ENCODE data around the gene ACBD4.

Gene ACBD4

DNA sequence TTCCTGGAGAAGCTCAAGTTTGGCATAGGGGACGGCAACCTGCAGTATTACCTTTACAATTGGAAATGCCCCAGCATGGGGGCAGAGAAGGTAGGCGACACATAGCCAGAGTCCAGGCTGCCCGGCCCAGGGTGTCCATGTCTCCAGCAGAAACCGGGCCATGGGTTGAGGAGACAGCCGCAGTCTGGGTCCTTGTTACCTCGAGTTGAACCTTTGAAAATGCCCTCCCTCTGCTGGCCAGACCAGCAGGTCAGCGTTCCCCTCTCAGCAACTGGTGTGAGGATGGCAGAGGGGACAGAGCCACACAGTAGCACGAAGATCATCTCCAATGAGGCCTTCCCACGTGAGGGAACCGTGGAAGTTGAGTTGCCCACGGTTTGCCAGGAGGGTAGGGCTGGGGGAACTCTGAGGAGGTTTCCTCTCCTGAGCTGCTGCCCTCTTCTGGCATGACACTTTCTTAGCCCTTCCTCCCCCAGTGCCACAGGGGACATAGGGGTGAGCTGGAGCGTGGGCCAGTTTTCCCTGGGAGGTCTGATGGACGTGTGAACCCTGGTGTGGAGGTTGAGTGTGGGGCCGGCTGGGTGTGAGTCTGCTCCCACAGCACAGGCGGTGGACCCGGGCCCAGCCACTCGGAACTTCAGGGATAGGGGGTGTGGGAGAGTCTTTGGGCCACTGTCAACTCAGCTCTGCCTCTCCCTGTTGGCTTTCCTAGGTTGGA lies 30.4 kb upstream of the ACBD4 start:
- no peak for FAIRE-seq

DNA sequence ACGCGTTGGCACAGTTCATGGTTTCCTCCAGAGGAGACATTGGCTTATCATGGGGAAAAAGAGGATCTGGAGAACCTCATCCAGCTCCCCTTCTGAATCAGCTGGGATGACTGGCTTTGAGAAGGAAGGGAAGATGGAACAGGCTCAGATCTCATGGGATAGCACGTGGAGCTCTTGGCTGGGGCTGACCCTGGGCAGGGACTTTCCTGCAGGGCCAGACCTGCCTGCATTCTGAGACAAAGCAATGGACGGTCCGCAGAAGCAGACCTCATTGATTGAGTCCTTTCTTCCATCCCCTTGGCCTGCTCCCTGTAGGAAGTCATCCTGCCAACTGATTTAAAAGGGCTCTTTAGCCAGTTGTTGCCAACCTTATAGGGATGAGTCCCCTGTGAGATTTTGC lies 29.4 kb upstream of the ACBD4 start:
- FAIRE-seq: no peak

DNA sequence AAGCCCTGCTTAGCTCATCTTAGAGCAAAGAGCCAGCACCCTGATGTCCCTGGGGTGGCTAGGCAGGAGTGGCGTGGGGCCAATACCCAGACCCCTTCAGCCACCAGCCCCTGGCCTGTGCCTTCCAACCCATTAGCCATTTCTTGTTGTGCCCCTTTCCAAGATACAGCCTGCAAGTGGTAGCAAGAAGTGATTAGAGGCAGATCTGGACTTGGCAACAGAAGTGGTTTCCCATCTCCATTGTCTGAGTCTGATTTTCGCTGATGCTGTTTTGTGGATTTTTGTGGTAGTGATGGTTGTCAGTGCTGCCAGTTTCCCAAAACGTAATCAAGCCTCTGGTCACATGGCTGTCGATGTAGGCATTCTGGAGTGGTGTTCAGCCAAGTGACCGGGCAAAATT lies 28.9 kb upstream of the ACBD4 start:
- FAIRE-seq: no peak

DNA sequence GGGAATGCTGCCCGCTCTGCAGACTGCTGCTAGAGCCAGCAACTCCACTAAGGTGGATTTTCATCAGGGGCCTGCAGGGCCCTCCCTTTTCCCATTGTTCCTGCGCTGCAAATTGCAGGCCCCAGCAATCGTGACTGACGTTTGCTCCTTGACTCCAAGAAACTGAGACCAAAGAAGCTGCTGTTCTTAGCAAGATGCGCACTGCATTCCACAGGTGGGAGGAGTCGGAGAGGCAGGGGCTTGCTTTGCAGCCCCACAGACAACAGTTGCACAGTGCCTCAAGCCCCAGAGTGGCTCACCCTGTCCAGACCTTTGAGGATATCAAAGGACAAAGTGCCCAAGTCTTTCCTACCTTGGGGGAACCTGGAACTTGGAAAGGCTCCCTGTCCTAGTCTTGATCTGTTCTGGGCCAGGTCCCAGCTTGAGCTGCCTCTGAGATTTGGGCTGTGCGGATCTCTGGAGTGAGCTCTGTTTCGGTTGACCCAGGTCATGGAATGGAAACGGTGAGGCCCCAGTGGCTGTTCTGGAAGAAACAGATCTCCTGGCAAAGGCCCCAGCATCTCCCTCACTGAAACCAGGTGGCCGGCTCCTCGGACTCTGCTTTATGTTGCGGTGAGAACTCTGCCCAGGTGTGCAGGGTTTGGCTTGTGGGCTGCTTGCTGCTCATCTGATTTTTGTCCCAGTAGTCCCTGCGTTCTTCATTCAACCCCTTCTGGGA lies 28.0 kb upstream of the ACBD4 start:
- FAIRE-seq: no peak

DNA sequence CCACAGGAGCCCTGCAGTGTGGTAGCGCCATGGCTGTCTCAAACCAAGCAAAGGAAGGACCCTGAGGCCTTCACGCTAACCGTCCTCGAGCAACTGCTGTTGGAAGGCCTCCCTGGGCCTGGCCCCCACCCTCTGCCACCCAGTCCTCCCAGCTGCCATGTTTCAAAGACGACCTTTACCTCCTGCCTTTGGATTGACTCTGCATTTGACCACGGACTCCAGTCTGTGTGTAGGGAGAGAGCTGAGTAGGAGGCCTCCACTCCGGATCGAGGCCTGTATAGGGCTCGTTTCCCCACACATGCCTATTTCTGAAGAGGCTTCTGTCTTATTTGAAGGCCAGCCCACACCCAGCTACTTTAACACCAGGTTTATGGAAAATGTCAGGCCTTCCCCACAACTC lies 27.4 kb upstream of the ACBD4 start:
- FAIRE-seq: no peak

DNA sequence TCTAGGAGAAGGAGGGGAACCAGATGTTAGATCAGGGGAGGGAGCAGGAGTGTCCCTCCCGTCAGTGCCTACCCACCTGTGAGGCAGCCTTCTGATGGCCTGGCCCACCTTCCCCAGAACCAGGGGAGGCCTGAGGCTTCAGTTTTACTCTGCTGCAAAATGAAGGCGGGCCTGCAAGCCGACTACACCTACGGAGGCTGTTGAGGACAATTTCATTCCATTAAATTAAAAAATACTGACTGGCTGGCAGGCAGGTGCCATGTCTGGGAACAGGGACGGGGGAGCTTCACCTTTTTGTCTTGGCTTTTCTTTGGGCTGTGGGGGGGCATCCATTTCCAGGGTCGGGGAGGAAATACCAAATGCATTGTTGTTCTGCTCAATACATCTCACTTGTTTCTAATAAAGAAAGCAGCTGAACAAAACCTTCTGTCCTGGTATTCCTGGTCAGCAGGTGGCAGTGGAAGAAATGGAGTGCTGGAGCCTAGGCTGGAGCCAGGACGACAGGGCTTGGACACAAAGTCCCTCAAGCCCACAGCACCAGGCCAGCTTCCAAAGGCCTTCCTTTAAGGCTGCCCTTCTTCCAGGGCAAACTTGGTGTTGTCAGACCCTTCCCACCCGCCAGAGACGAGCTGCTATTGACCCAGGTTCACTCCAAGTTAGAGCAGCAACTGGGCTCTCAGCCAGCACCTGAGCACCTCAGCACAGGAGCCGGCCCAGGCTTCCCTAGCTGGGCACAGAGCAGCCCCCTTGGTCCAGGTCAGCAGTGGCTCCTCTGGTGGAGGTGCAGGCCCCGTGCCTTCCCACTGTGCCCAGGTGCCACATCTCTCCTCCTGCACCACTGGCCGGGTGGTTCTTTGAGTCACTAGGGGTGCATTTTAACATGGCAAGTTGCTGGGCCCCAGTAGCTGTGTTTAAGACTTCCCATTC lies 26.6 kb upstream of the ACBD4 start:
- no peak for FAIRE-seq

DNA sequence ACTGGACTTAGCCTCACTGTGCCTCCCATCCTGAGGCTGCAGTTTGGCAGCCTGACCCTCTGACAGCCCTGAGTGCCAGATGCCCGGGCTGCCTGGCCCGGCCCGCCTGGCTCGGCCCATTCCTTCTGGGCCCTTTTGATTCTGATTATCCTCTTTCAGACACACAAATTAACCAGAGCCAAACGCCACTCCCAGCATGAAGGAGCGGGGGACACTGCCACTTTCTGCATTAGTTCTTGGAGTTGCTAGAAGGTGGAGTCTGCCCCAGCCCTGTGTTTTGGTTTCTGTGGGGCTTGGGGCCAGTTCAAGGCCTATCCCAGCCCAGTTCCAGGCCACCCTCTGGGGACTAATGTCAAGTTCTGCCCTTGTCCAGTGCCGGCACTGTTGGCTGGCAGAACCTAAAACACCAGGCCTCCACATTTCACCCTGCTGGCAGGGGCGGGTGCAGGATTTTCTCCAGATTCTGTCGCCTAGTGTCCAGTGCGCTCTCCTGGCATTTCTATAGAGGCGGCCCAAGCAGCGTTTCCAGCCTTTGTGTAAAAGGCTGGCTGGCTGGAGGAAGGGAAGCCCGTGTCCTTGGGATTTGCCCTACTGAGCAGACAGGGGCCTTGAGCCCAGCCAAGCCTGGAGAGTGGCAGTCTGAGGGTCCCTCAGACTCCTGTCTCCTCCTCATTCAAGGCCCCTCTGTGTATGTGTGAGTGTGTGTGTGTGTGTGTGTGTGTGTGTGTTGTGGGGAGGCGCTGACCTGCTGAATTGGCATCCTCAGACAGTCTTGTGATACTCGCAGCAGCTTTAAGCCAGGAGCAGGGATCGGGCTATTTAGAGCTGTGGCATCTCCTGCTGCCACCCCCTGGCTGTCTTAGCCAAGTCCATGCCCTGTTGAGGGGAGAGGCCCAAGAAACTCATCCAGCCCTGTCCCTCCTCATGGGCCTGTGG lies 24.5 kb upstream of the ACBD4 start:
- FAIRE-seq: no peak

GRCh38 chr17:45111850-45112249 lies 23.6 kb upstream of the ACBD4 start:
- no peak for FAIRE-seq

DNA sequence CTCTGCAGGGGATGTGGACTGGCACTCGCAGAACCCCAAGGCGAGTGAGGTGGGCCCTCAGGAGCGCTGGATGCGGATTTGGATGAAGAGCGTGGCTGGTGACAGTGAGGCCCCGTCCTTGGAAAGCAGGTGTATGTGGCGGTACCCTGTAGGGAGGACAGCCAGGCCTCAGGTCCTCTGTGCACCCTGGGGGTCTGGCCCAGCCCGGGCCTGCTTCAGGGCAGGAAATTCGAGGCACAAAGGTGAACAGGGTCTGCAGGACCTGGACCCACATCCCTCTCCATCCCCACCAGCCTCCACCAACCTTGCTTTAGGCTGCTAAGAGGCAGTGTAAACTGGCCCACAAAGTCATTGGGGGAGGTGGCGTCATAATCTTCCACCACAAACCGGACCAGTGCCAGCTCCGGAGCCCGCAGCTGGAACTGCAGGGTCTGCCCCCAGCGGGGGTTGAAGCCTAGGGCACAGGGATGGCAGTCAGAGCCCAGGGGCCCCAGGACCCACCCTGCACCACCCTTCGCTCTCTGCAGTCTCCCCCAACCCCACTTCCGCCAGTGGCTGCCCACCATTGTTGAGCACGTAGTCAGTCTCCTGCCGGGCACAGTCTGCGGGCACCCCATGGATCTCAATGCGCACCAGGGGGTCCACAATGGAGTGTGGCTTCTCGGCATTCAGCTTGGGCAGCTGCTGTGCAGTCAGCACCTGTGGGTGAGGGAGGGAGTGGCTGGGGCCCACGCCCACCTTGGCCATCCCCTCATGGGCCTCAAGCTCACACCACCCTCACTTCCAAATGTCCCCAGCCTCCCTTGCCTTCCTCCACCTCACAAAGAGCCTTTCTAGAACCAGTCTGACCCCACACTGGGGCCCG lies 22.7 kb upstream of the ACBD4 start:
- no peak for FAIRE-seq

DNA sequence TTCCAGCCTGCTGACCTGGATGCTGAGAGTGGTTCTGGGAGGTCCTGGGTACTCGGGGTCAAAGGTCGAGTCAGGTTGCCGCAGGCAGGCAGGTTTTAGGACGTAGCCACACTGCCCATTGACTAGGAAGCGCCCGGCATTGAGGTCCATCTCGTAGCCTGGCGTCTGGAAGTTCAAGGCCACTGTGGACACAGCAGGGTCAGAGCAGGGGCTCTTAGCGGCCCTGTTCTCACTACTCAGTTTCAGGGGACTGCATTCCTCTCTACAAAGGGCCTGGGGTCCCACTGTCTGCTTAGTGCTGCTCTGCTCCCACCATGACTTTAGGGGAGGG lies 22.1 kb upstream of the ACBD4 start:
- no peak for FAIRE-seq

- no peak for FAIRE-seq
Observed at GRCh38 chr17:45114117-45114932, 21.2 kb upstream of the ACBD4 start.

DNA sequence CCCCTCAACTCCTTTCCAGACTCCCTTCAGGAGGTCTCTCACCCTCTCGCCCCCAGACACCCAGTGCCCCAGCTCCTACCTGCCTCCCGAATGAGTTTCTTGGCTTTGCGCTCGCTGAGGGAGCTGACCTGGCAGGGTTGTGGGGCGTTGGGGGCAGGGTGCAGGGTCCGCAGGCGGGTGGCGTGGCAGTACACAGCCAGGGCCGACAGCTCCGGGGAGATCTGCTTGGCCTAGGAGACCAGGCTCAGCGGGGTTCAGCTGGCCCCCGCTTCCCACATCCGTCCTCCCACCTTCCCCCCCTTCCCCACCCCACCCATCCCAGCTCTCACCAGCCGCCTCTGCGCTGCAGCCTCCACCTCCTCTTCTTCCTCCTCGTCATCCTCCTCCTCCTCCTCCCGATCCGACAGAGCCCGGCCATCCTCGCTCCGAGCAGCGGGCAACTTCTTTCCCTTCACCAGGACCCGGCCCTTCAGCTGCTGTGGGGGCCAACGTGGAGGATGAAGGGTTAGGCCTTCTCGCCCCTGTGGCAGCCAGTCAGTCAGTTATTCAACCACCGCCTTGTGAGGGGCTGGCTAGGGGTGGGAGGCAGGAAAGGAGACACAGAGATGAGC lies 20.4 kb upstream of the ACBD4 start:
- no peak for FAIRE-seq

DNA sequence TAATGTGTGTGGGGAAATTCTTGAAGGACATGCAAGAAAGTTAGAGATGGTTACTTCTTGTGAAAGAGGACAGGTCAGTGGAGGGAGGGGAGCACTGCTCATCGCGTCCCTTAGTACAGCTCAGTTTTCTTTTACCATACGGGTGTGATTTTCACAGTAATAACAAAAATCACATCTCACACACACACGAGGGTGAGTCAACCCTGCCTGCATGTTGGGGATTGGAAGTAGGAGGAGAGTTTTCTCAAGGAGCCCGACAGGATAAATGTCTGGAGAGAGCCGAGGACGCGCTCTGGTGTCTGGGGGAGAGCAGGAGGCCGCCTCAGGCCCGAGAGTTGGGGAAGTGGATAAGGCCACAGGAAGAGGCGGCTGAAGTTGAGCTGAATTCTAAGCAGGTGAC lies 19.6 kb upstream of the ACBD4 start:
- no peak for FAIRE-seq

- no peak for FAIRE-seq
Observed at GRCh38 chr17:45116434-45117016, 19.0 kb upstream of the ACBD4 start.

- FAIRE-seq: no peak
Observed at GRCh38 chr17:45117334-45117733, 18.2 kb upstream of the ACBD4 start.

GRCh38 chr17:45117848-45118646 lies 17.4 kb upstream of the ACBD4 start:
- FAIRE-seq: no peak

- FAIRE-seq: no peak
Observed at GRCh38 chr17:45118691-45119090, 16.8 kb upstream of the ACBD4 start.

DNA sequence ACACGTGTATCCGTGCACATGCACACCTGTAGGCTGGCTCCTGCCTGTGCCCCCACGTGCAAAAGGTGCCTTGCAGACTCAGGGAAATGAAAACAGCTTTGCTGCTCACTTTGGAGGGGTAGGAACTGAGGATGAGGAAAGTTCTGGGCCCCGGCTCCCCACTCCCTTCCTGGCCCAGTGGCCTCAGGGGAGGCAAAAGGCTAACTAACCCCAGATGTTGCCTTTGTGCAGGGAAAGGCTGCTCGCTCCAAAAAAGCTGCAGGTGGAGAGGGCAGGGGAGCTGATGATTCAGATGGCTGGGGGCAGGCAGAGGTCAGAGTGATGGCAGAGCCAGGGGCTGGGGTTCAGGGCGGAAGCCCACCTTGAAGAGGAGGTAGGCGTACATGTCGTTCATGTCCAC lies 15.5 kb upstream of the ACBD4 start:
- no peak for FAIRE-seq

DNA sequence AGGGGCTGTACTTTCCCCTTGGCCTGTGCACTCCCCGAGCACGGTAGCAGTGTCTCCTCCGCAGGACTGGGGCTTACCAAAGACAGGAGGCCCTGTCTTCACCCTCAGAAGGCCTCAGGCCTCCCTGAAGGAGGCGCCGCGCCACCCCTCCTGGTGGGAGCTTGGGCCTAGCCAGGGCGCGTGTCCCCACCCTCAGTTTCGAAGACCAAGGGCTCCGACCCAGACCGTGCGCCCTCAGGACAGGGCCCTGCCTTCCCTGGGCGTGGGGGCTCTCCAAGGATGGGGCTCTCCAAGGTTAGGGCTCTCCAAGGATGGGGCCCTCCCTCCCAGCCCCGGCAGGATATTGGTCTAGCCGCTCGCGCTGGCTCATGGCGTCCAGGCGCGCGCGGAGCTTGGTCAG lies 14.9 kb upstream of the ACBD4 start:
- FAIRE-seq: no peak
